Activated naive CD8-positive, alpha-beta T cell treated with anti-CD3 and anti-CD28 coated beads, Interleukin-2, amount 10 ng/mL, durations not matched to agents 7 days and 5 days (primary cell): Measurements from ENCODE around the gene SLC35B1. TPM values are rescaled to one million over a fixed set of nuclear protein-coding genes. Genes with fewer than 3 reads are reported as not detected.
"Not testable (repeated sequence)": the region's sequence is repeated elsewhere in the genome, so short reads cannot be mapped to it uniquely, and the experiment has no call there.

ENCODE experiments used
- ATAC-seq: fragments of 150-1000 bp; cut with Tn5 transposase; one replicate; pipeline ENCODE4 v1.10.0; 2021; ENCODE audit warnings: low read depth, moderate library complexity
- POLR2A ChIA-PET: fragments of 350-600 bp; sonication (Branson Sonifier 250); formaldehyde crosslinking; loops from one replicate; lab custom pipeline; 2021; ENCODE audit warnings: antibody characterized with exemption; lab: Charles Lee
- DNase-seq: peaks from one replicate; pipeline ENCODE4 v3.0.0; 2021
- H3K27ac Mint-ChIP-seq: one replicate; pipeline ENCODE4 v1.8.0; 2022; ENCODE audit warnings: mild to moderate bottlenecking, mixed read lengths
- H3K27me3 Mint-ChIP-seq: one replicate; pipeline ENCODE4 v1.8.0; 2022; ENCODE audit warnings: mild to moderate bottlenecking, moderate library complexity, mixed read lengths
- H3K36me3 Mint-ChIP-seq: one replicate; pipeline ENCODE4 v1.8.0; 2021; ENCODE audit warnings: mild to moderate bottlenecking, mixed read lengths
- H3K4me1 Mint-ChIP-seq: one replicate; pipeline ENCODE4 v1.8.0; 2021; ENCODE audit warnings: mixed read lengths
- H3K4me3 Mint-ChIP-seq: one replicate; pipeline ENCODE4 v1.8.0; 2022; ENCODE audit warnings: mild to moderate bottlenecking, moderate library complexity, mixed read lengths
- H3K9me3 Mint-ChIP-seq: one replicate; pipeline ENCODE4 v1.8.0; 2021; ENCODE audit warnings: mixed read lengths
- total RNA-seq, 2 experiments: library from RNA; stranded (reverse); gene quantifications; one replicate each; pipeline ENCODE4 v1.2.3, GENCODE V29; 2021

Gene SLC35B1
- total RNA-seq, 2 experiments from 2014 or later = 45.9 to 48.5 TPM

GRCh38 chr17:49673679-49674078, 34.1 kb downstream of the SLC35B1 start:
- H3K9me3 Mint-ChIP-seq, H3K4me3 Mint-ChIP-seq, ATAC-seq, DNase-seq, POLR2A ChIA-PET, H3K27ac Mint-ChIP-seq, H3K27me3 Mint-ChIP-seq: not testable (repeated sequence)
- Mint-ChIP-seq H3K36me3 (peaks cover 13% of the 10 kb centered on the region), H3K4me1 (peaks cover 47% of the 10 kb centered on the region)

- POLR2A ChIA-PET = no interaction called here
- H3K4me3 Mint-ChIP-seq = no peak overlapping the region
Measured at GRCh38 chr17:49670641-49671040, 37.1 kb downstream of the SLC35B1 start.

GRCh38 chr17:49670002-49670401, 37.8 kb downstream of the SLC35B1 start:
- Mint-ChIP-seq H3K9me3 (no peaks in the 10 kb centered on the region), H3K27ac (no peak overlapping the region), H3K4me1 (peaks cover 29% of the 10 kb centered on the region), H3K4me3 (no peak overlapping the region), H3K36me3 (peaks cover 10% of the 10 kb centered on the region), H3K27me3 (no peaks in the 10 kb centered on the region)
- POLR2A ChIA-PET = interaction anchor here (0.7 kb wide), 1 partner anchor 94 kb away, joined by 4 read pairs; the partner anchor contains the start of gene NXPH3
- ATAC-seq (no peak), DNase-seq (no peak)

More at GRCh38 chr17:49670641-49671040, 37.1 kb downstream of the SLC35B1 start:
- no peak overlapping the region for H3K27ac Mint-ChIP-seq
- no peaks in the 10 kb centered on the region for H3K9me3 Mint-ChIP-seq
- no peak for ATAC-seq
- H3K27me3 Mint-ChIP-seq = no peaks in the 10 kb centered on the region
- peaks cover 35% of the 10 kb centered on the region for H3K4me1 Mint-ChIP-seq
- DNase-seq = no peak
- H3K36me3 Mint-ChIP-seq = peaks cover 16% of the 10 kb centered on the region

- Mint-ChIP-seq H3K36me3 (peaks cover 11% of the 10 kb centered on the region), H3K4me3 (no peak overlapping the region), H3K9me3 (no peaks in the 10 kb centered on the region), H3K27ac (no peak overlapping the region), H3K4me1 (peaks cover 28% of the 10 kb centered on the region), H3K27me3 (no peaks in the 10 kb centered on the region)
- POLR2A ChIA-PET = no interaction called here
- DNase-seq = no peak
- no peak for ATAC-seq
Measured at GRCh38 chr17:49667854-49668253, 39.9 kb downstream of the SLC35B1 start.

- peaks cover 19% of the 10 kb centered on the region for H3K36me3 Mint-ChIP-seq
- no peak for ATAC-seq
- no peaks in the 10 kb centered on the region for H3K27me3 Mint-ChIP-seq
- POLR2A ChIA-PET = interaction anchor here (0.5 to 0.6 kb wide), 2 partner anchors 29 to 32 kb away, joined by 3 to 5 read pairs; no protein-coding TSS in a partner anchor
- peaks cover 22% of the 10 kb centered on the region for H3K4me1 Mint-ChIP-seq
- no peak overlapping the region for H3K27ac Mint-ChIP-seq
- H3K9me3 Mint-ChIP-seq = no peaks in the 10 kb centered on the region
- DNase-seq = no peak
- no peak overlapping the region for H3K4me3 Mint-ChIP-seq
Measured at GRCh38 chr17:49664706-49665211, 43.0 kb downstream of the SLC35B1 start.

GRCh38 chr17:49659661-49660382, 47.9 kb downstream of the SLC35B1 start:
- POLR2A ChIA-PET = no interaction called here
- peaks cover 23% of the 10 kb centered on the region for H3K36me3 Mint-ChIP-seq
- no peaks in the 10 kb centered on the region for H3K27me3 Mint-ChIP-seq
- H3K4me3 Mint-ChIP-seq = no peak overlapping the region
- peaks cover 19% of the 10 kb centered on the region for H3K4me1 Mint-ChIP-seq
- no peak overlapping the region for H3K27ac Mint-ChIP-seq
- DNase-seq = no peak
- H3K9me3 Mint-ChIP-seq = no peaks in the 10 kb centered on the region
- ATAC-seq = no peak

GRCh38 chr17:49656247-49656646, 51.5 kb downstream of the SLC35B1 start:
- DNase-seq = no peak
- peaks cover 11% of the 10 kb centered on the region for H3K4me1 Mint-ChIP-seq
- peaks cover 16% of the 10 kb centered on the region for H3K36me3 Mint-ChIP-seq
- no peaks in the 10 kb centered on the region for H3K9me3 Mint-ChIP-seq
- H3K4me3 Mint-ChIP-seq = no peak overlapping the region
- no peak for ATAC-seq
- POLR2A ChIA-PET = no interaction called here
- H3K27me3 Mint-ChIP-seq = no peaks in the 10 kb centered on the region
- no peak overlapping the region for H3K27ac Mint-ChIP-seq

Other genes starting within 250 kb of the SLC35B1 start
- gene NGFR, start 212.7 kb downstream of the SLC35B1 start, total RNA-seq = under 1 TPM in 1 of 2 experiments, not detected in 1; 0.50 TPM
- gene NXPH3, start 132.1 kb downstream of the SLC35B1 start, total RNA-seq = under 1 TPM in 1 of 2 experiments, not detected in 1; 0.14 TPM
- 10 to 100 TPM; 49.6 to 60.6 TPM for gene SPOP, start 29.9 kb downstream of the SLC35B1 start, total RNA-seq
- 10 to 100 TPM; 47.0 to 57.2 TPM for gene FAM117A, start 56.2 kb upstream of the SLC35B1 start, total RNA-seq
- gene KAT7, start 80.7 kb upstream of the SLC35B1 start, total RNA-seq = 10 to 100 TPM; 91.7 to 92.5 TPM
- not detected for gene TAC4, start 140.1 kb upstream of the SLC35B1 start, total RNA-seq